Parathyroid adenoma (tissue), 2 donors: ENCODE results near the gene SH3PXD2B.

ENCODE experiments used
- H2AFZ ChIP-seq: fragments of 300-600 bp; sonication (generic); one replicate; pipeline ENCODE4 v1.7.0; 2017; ENCODE audit warnings: antibody characterized with exemption, mild to moderate bottlenecking
- H3K27ac ChIP-seq: fragments of 300-600 bp; sonication (generic); one replicate; pipeline ENCODE4 v1.7.0; 2017
- H3K27me3 ChIP-seq: fragments of 300-600 bp; sonication (generic); one replicate; pipeline ENCODE4 v1.7.0; 2017; ENCODE audit warnings: low read length; ENCODE audit not compliant: control insufficient read depth, insufficient read depth
- H3K36me3 ChIP-seq: fragments of 300-600 bp; sonication (generic); one replicate; pipeline ENCODE4 v1.7.0; 2017; ENCODE audit warnings: low read length; ENCODE audit not compliant: control insufficient read depth, insufficient read depth
- H3K4me1 ChIP-seq: fragments of 300-600 bp; sonication (generic); one replicate; pipeline ENCODE4 v1.7.0; 2017; ENCODE audit warnings: control low read depth
- H3K4me2 ChIP-seq: fragments of 300-600 bp; sonication (generic); one replicate; pipeline ENCODE4 v1.7.0; 2017; ENCODE audit warnings: low read length
- H3K4me3 ChIP-seq: fragments of 300-600 bp; sonication (generic); one replicate; pipeline ENCODE4 v1.7.0; 2017; ENCODE audit warnings: low read depth, low read length
- H3K79me2 ChIP-seq: fragments of 300-600 bp; sonication (generic); one replicate; pipeline ENCODE4 v1.7.0; 2017; ENCODE audit warnings: control low read depth
- H3K9ac ChIP-seq: fragments of 300-600 bp; sonication (generic); one replicate; pipeline ENCODE4 v1.7.0; 2017; ENCODE audit warnings: mild to moderate bottlenecking
- H3K9me3 ChIP-seq: fragments of 300-600 bp; sonication (generic); one replicate; pipeline ENCODE4 v1.7.0; 2017; ENCODE audit warnings: low read length; ENCODE audit not compliant: control insufficient read depth
- TF ChIP-seq, protein P1 (sequence below): fragments of 300-600 bp; sonication (generic); IDR thresholded peaks from one replicate; pipeline ENCODE4 v1.7.0; 2017; ENCODE audit warnings: antibody characterized with exemption, mild to moderate bottlenecking
- donor health status: primary hyperparathyroidism.

Gene SH3PXD2B

DNA sequence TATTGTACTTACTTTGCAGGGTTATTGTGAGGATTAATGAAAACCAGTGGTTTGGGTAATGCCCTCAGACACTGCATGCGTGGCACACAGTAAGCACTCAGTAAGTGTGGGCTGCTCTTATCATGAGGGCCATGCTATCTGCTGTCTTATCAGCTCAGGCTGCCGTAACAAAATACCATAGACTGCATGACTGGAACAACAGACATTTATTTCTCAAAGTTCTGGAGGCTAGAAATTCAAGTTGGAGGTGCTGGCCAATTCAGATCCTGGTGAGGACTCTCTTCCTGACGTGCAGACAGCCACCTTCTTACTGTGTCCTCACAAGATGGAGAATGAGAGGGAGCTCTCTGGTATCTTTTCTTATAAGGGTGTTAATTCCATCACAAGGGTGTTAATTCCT is 23.9 kb upstream of the SH3PXD2B start:
- no peaks in the 10 kb centered on the region for H3K79me2 ChIP-seq
- no peak overlapping the region for H3K27ac ChIP-seq
- H3K4me1 ChIP-seq = peaks cover 16% of the 10 kb centered on the region
- H3K9me3 ChIP-seq = no peaks in the 10 kb centered on the region
- no peak overlapping the region for H3K4me3 ChIP-seq
- no peak overlapping the region for H3K9ac ChIP-seq
- H3K27me3 ChIP-seq = no peaks in the 10 kb centered on the region
- no peak overlapping the region for H3K4me2 ChIP-seq
- no peak overlapping the region for H2AFZ ChIP-seq
- no peaks in the 10 kb centered on the region for H3K36me3 ChIP-seq
- TF ChIP-seq, protein P1, sequence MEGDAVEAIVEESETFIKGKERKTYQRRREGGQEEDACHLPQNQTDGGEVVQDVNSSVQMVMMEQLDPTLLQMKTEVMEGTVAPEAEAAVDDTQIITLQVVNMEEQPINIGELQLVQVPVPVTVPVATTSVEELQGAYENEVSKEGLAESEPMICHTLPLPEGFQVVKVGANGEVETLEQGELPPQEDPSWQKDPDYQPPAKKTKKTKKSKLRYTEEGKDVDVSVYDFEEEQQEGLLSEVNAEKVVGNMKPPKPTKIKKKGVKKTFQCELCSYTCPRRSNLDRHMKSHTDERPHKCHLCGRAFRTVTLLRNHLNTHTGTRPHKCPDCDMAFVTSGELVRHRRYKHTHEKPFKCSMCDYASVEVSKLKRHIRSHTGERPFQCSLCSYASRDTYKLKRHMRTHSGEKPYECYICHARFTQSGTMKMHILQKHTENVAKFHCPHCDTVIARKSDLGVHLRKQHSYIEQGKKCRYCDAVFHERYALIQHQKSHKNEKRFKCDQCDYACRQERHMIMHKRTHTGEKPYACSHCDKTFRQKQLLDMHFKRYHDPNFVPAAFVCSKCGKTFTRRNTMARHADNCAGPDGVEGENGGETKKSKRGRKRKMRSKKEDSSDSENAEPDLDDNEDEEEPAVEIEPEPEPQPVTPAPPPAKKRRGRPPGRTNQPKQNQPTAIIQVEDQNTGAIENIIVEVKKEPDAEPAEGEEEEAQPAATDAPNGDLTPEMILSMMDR = no peak

DNA sequence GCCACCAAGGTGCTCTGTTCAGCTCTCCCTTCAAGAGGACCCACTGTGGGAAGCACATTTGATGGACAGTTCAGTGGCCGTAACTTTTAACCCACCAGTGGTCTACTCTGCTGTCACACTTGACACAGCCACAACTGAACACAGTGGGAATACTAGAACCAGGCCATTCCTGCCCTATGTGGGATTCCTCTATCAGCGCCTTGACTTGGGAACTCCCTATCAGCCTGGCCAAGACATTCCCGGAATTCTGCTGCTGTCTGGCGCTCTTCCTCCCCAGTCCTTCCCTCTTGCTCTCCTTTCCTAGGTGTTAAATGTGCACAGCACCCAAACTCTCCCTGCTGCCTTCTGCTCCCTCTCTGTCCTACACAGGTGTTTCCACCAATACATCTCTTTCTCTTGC is 23.1 kb upstream of the SH3PXD2B start:
- no peaks in the 10 kb centered on the region for H3K79me2 ChIP-seq
- no peak overlapping the region for H3K27ac ChIP-seq
- H3K4me1 ChIP-seq = peaks cover 10% of the 10 kb centered on the region
- no peaks in the 10 kb centered on the region for H3K9me3 ChIP-seq
- H3K36me3 ChIP-seq = no peaks in the 10 kb centered on the region
- no peak overlapping the region for H2AFZ ChIP-seq
- no peak overlapping the region for H3K4me3 ChIP-seq
- H3K27me3 ChIP-seq = no peaks in the 10 kb centered on the region
- TF ChIP-seq, protein P1 = no peak
- no peak overlapping the region for H3K4me2 ChIP-seq
- no peak overlapping the region for H3K9ac ChIP-seq

DNA sequence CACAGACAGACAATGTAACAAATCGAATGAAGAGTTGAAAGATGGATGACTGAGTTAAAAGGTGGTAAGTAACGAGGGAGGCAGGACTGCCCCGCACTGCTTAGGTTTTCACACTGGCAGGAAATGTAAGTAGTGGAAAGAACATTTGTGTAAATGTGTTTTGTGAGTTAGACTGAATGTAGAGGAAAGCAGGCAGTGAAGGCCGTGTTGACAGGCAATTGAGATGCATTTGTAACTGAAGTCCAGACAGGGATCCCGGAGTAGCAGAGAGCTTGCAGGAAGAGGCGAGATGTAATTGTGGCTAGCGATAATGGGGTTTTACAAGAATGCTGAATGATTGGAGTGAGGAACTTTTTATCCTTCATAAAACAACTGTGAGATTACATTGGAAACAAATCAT is 20.0 kb upstream of the SH3PXD2B start:
- no peaks in the 10 kb centered on the region for H3K79me2 ChIP-seq
- H3K4me3 ChIP-seq = no peak overlapping the region
- H3K9me3 ChIP-seq = no peaks in the 10 kb centered on the region
- H3K36me3 ChIP-seq = no peaks in the 10 kb centered on the region
- no peak overlapping the region for H3K9ac ChIP-seq
- no peaks in the 10 kb centered on the region for H3K4me1 ChIP-seq
- no peak overlapping the region for H2AFZ ChIP-seq
- H3K4me2 ChIP-seq = no peak overlapping the region
- H3K27me3 ChIP-seq = no peaks in the 10 kb centered on the region
- TF ChIP-seq, protein P1 = no peak
- no peak overlapping the region for H3K27ac ChIP-seq

DNA sequence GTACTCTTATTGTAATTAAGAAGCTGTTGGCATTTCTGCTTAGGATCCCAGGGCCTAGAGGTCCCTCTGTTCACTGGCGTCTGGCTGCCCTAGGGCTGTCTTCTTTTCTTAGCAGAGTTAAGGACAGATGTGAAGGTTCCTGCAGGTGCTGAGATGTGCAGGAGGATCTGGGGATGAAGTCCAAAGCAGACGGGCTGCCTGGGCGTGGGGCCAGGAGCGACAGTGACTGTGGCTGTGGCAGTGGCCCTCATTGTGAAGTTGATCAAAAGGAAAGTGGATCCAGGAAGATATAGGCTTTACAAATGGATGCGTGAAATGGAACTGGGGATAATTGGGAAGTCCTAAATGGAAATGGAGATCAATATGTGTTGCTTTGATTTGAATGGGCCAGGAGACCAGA is 19.1 kb upstream of the SH3PXD2B start:
- Histone ChIP-seq H3K27ac (no peak overlapping the region), H3K4me3 (no peak overlapping the region), H3K9ac (no peak overlapping the region), H3K27me3 (no peaks in the 10 kb centered on the region), H3K9me3 (no peaks in the 10 kb centered on the region), H3K79me2 (no peaks in the 10 kb centered on the region), H2AFZ (no peak overlapping the region), H3K36me3 (no peaks in the 10 kb centered on the region), H3K4me2 (no peak overlapping the region), H3K4me1 (no peaks in the 10 kb centered on the region)
- TF ChIP-seq, protein P1 = no peak

DNA sequence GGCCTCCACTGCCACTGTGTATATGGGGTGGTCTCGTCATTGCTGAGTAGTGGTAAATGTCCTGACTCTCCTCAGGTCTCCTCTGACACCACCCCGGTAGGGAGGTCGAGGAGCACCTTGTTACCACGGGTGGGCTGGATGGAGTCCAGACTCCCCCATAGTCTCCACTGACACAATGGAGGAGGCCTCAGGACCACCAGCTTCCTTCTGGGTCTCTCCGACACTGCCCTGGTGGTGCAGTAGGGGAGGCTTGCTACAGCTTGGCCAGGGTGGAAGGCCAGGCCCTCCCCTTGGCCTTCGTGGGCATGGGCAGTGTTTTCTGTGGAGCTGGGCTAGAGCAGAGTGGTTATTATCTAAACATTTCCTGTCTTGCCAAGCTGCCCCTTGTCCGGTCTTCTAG is 15.4 kb upstream of the SH3PXD2B start:
- Histone ChIP-seq H3K4me1 (no peaks in the 10 kb centered on the region), H3K27me3 (no peaks in the 10 kb centered on the region), H3K4me3 (no peak overlapping the region), H3K4me2 (no peak overlapping the region), H3K36me3 (no peaks in the 10 kb centered on the region), H2AFZ (no peak overlapping the region), H3K79me2 (no peaks in the 10 kb centered on the region), H3K9ac (no peak overlapping the region), H3K9me3 (no peaks in the 10 kb centered on the region), H3K27ac (no peak overlapping the region)
- TF ChIP-seq, protein P1 = no peak
